ENCODE results near the gene ZMIZ1.

DNA sequence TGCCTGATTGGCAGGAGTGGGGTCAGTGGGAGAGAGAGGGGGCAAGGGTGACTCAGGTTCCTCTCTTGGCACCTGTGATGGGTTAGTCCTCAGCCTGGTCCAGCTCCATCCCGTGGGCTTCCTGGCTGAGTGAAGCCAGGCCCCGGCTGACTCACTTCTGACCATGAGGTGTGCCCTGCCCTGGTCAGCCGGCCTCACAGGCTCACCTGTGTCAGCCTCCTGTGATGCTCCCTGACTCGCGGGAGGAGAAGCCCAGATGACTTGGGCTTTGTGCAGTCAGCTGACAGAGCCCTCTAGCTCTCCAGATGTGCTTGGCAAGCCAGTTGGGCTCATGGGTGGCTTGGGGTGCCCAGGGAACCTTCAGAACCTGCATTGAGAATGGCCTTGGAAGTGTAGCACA is 262.5 kb downstream of the ZMIZ1 start:
- TF ChIP-seq, protein P1, sequence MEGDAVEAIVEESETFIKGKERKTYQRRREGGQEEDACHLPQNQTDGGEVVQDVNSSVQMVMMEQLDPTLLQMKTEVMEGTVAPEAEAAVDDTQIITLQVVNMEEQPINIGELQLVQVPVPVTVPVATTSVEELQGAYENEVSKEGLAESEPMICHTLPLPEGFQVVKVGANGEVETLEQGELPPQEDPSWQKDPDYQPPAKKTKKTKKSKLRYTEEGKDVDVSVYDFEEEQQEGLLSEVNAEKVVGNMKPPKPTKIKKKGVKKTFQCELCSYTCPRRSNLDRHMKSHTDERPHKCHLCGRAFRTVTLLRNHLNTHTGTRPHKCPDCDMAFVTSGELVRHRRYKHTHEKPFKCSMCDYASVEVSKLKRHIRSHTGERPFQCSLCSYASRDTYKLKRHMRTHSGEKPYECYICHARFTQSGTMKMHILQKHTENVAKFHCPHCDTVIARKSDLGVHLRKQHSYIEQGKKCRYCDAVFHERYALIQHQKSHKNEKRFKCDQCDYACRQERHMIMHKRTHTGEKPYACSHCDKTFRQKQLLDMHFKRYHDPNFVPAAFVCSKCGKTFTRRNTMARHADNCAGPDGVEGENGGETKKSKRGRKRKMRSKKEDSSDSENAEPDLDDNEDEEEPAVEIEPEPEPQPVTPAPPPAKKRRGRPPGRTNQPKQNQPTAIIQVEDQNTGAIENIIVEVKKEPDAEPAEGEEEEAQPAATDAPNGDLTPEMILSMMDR (IDR thresholded peaks at IDR 0.05; ENCODE audit: low read depth, low read length) = no peak
- no peak for TF ChIP-seq POLR2A (IDR thresholded peaks at IDR 0.05; ENCODE audit: extremely low read depth, insufficient read length)

Measured in NB4 (cell line).